OCI-LY3 (cell line): ENCODE data around the gene EIF4B.

Source experiments
- H2AFZ ChIP-seq: fragments of 200-600, 300-600 bp; shearing (Covaris generic); 2 replicates; pipeline ENCODE4 v1.6.0; 2014; ENCODE audit warnings: antibody characterized with exemption, low read depth, low read length
- H3K27ac ChIP-seq: fragments of 200-600, 300-600 bp; sonication (generic); 2 replicates; pipeline ENCODE4 v1.5.1; 2014; ENCODE audit warnings: mild to moderate bottlenecking, low read length, moderate library complexity, mixed read lengths
- H3K27me3 ChIP-seq: fragments of 200-600, 300-600 bp; sonication (generic); 2 replicates; pipeline ENCODE4 v1.6.1; 2014; ENCODE audit warnings: low read depth, low read length, mixed read lengths
- H3K36me3 ChIP-seq: fragments of 200-600, 300-600 bp; sonication (generic); replicated peaks from 2 replicates; pipeline ENCODE3; 2014; ENCODE audit warnings: low read depth, low read length, mixed read lengths
- H3K4me1 ChIP-seq: fragments of 300-600, 200-600 bp; sonication (generic); 2 replicates; pipeline ENCODE4 v1.6.1; 2014; ENCODE audit warnings: low read length, mixed read lengths
- H3K4me2 ChIP-seq: fragments of 200-600, 300-600 bp; sonication (generic); 2 replicates; pipeline ENCODE4 v1.6.1; 2014; ENCODE audit warnings: low read length, mixed read lengths
- H3K4me3 ChIP-seq: fragments of 300-600, 200-600 bp; sonication (generic); 2 replicates; pipeline ENCODE4 v1.5.1; 2014; ENCODE audit warnings: antibody characterized with exemption, mild to moderate bottlenecking, low read length, moderate library complexity
- H3K79me2 ChIP-seq: fragments of 300-600, 200-600 bp; shearing (Covaris generic); 2 replicates; pipeline ENCODE4 v1.6.1; 2014; ENCODE audit warnings: mild to moderate bottlenecking, low read length, mixed read lengths
- H3K9ac ChIP-seq: fragments of 300-600, 200-600 bp; shearing (Covaris generic); 2 replicates; pipeline ENCODE4 v1.6.0; 2014; ENCODE audit warnings: mild to moderate bottlenecking, low read length, moderate library complexity
- H3K9me3 ChIP-seq: fragments of 200-600, 300-600 bp; shearing (Covaris generic); 2 replicates; pipeline ENCODE4 v1.6.1; 2014; ENCODE audit warnings: low read length, mixed read lengths; ENCODE audit not compliant: insufficient read depth
- H4K20me1 ChIP-seq: fragments of 200-600, 300-600 bp; sonication (generic); 2 replicates; pipeline ENCODE4 v1.6.1; 2016; ENCODE audit warnings: low read length, mixed read lengths; ENCODE audit not compliant: insufficient read depth
- CTCF ChIP-seq: fragments of 200-600, 300-600 bp; sonication (generic); IDR thresholded peaks from 2 replicates; pipeline ENCODE4 v1.5.1; 2014; ENCODE audit warnings: antibody characterized with exemption, low read length, low read depth
- EZH2phosphoT487 ChIP-seq: fragments of 200-600 bp; shearing (Covaris generic); IDR thresholded peaks from 2 replicates; pipeline ENCODE4 v1.6.1; 2018; ENCODE audit warnings: antibody characterized with exemption, mixed run types, low read depth

Gene EIF4B

DNA sequence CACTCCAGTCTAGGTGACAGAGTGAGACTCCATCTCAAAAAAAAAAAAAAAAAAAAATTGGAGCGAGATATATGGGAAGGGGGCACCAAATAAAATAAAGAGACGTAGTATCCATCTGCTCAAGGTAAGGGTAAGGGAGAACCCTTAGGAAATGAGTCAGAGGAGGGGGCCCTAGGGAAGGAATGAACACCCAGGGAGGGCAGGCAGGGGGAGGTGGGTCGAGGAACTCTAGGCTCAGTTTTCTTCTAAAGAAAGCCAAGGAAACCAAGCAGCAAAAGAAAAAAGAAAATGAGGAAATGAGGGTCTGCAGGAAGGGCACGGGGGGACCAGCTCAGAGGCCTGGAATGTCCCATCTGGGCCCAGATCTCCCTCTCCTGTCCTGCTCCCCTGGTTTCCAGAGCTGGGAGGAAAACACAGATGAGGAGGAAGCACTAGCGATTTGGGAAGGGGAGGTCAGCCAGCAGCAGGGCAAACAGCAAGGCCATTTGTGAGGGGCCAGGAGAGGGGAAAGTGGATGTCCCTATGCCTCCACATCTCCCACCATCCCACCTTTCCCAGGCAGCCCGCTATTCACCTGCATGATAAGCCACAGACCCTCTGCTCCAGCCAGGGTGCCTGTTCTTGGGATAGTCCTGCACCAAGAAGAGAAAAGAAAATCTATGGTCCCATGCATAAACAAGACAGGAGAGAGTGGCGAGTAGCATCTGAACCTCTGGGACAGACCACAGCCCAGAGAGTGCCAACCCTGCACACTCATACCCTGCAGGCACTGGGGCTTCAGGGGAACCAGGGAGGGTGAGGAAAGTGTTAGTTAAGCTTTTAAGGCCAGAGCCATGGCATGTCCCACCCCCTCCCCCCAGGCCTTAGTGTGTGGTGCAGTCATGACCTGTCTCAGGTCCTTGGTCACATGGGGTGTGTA, 61.1 kb downstream of the EIF4B start:
- H4K20me1 ChIP-seq = no peaks in the 10 kb centered on the region
- no peaks in the 10 kb centered on the region for H3K27me3 ChIP-seq
- H3K27ac ChIP-seq = no peak overlapping the region
- no peaks in the 10 kb centered on the region for H3K79me2 ChIP-seq
- TF ChIP-seq CTCF = no peak
- TF ChIP-seq EZH2phosphoT487 = no peak
- H3K4me3 ChIP-seq = no peak overlapping the region
- H3K4me2 ChIP-seq = no peak overlapping the region
- H3K36me3 ChIP-seq = peaks cover 17% of the 10 kb centered on the region
- peaks cover under 1% of the 10 kb centered on the region; the same call in 1 of the 2 replicates for H3K4me1 ChIP-seq
- H3K9ac ChIP-seq = no peak overlapping the region
- H3K9me3 ChIP-seq = no peaks in the 10 kb centered on the region
- H2AFZ ChIP-seq = no peak overlapping the region

- peaks cover 9% of the 10 kb centered on the region for H3K4me1 ChIP-seq
- H3K27ac ChIP-seq = no peak overlapping the region
- no peak overlapping the region for H3K4me2 ChIP-seq
- no peaks in the 10 kb centered on the region for H3K79me2 ChIP-seq
- no peaks in the 10 kb centered on the region for H4K20me1 ChIP-seq
- H3K9ac ChIP-seq = no peak overlapping the region
- TF ChIP-seq CTCF (no peak), EZH2phosphoT487 (no peak)
- no peaks in the 10 kb centered on the region for H3K27me3 ChIP-seq
- peaks cover 17% of the 10 kb centered on the region for H3K36me3 ChIP-seq
- no peak overlapping the region for H3K4me3 ChIP-seq
- no peak overlapping the region for H2AFZ ChIP-seq
- H3K9me3 ChIP-seq = no peaks in the 10 kb centered on the region
Measured at GRCh38 chr12:53067993-53068770, 61.9 kb downstream of the EIF4B start.

DNA sequence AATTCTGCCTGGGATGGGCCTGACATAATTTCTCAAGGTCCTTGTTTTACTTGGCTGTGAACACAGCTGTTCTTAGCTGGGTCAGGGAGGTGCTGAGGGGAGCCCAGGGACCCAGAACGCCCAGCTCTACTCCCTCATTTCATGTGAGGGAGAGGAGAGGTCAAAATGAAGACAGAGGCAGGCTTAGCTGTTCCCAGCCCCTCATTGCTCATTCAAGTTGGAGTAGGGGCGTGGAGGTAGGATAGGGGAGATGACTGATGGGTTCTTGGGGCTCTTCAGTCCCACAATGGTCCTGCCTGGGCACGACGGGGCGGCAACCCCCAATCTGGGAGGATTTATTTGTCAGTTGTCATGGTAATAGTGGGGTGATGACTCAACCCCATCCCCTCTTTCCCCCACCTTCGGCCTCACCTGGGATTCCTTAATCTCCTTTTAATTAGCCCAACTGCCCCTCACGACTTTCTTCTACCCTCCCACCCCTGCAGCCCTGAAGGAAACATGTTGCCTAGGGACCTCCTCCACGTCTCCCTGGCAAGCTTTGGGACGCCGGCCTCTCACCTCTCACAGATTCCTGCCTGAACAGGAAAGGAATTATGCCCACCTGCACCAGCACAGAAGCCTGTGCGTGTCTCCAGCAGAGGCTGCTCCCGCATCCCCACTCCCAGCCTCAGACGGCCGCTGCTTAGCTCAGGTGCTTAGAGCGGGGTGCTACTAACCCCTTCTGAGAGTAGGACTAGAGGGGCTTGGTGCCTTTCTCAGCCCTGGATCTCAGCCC, 62.7 kb downstream of the EIF4B start:
- H3K27me3 ChIP-seq = no peaks in the 10 kb centered on the region
- no peak overlapping the region for H3K27ac ChIP-seq
- H4K20me1 ChIP-seq = no peaks in the 10 kb centered on the region
- no peak overlapping the region for H3K4me3 ChIP-seq
- peaks cover 19% of the 10 kb centered on the region for H3K36me3 ChIP-seq
- no peaks in the 10 kb centered on the region for H3K79me2 ChIP-seq
- no peak overlapping the region for H2AFZ ChIP-seq
- H3K9ac ChIP-seq = no peak overlapping the region
- no peaks in the 10 kb centered on the region for H3K9me3 ChIP-seq
- H3K4me1 ChIP-seq = peaks cover 11% of the 10 kb centered on the region
- no peak overlapping the region for H3K4me2 ChIP-seq
- no peak for TF ChIP-seq EZH2phosphoT487
- no peak for TF ChIP-seq CTCF
